K562 treated with DMSO at 1 percent for 24 hours (cell line): ENCODE results near the gene TCEAL1. TPM values are rescaled to one million over a fixed set of nuclear protein-coding genes. Genes with fewer than 3 reads are reported as not detected.

Source experiments
- total RNA-seq: library from RNA; unstranded; fragments of 300-600 nt; gene quantifications from 2 replicates; pipeline ENCODE4 v1.2.3, GENCODE V29; 2022; ENCODE audit warnings: low read depth; ENCODE audit not compliant: insufficient read depth

The TCEAL1 gene
- 2.1 and 3.4 TPM in 2 replicates for total RNA-seq

DNA sequence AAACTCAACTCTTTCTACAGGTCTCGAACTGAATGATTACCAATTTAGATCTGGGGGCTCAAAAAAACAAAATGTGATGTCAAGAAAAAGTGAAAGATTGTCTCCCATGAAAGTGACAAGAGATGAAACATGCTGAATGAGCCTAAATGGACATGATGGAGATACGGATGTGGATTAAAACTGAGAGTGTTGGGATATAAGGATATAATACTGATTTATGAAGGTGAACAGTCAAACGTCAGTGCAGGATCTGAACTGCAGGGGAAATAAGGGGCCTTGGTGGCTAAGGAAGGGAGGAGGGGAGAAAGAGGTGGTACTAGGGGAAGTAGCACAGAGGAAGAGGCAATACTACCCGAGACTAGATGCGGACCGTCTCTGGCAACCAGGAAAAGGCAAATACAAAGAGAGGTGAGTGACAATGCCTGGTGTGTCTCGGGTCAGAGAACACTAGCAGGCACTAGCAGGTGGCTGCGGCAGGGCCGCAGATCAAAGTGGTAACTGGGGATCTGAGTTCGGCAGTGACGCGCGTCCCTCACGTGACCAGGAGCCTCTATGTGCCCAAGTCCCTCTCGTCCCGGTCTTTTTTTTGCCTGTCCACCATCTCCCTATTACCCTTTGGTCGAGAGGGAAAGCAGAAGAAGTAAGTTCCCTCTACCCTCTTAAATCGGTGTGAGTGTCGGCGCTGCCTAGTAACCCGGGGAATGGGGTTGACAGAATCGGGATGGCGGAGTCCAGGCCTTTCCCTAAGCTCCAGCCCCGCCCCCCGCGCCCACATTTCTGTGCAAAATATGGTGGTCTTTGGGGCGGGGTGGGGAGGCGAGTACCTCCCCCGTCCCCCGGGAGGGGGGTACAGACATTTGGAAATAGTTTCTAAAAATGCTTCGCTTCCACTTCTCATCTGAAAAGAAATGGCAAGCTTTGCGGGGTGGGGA lies at the start of gene TCEAL1:
Gene TCEAL1, plus strand, starts transcription at position 590 of the 932 bp plus-strand sequence. CDS start 942 bp downstream, outside the sequence.

DNA sequence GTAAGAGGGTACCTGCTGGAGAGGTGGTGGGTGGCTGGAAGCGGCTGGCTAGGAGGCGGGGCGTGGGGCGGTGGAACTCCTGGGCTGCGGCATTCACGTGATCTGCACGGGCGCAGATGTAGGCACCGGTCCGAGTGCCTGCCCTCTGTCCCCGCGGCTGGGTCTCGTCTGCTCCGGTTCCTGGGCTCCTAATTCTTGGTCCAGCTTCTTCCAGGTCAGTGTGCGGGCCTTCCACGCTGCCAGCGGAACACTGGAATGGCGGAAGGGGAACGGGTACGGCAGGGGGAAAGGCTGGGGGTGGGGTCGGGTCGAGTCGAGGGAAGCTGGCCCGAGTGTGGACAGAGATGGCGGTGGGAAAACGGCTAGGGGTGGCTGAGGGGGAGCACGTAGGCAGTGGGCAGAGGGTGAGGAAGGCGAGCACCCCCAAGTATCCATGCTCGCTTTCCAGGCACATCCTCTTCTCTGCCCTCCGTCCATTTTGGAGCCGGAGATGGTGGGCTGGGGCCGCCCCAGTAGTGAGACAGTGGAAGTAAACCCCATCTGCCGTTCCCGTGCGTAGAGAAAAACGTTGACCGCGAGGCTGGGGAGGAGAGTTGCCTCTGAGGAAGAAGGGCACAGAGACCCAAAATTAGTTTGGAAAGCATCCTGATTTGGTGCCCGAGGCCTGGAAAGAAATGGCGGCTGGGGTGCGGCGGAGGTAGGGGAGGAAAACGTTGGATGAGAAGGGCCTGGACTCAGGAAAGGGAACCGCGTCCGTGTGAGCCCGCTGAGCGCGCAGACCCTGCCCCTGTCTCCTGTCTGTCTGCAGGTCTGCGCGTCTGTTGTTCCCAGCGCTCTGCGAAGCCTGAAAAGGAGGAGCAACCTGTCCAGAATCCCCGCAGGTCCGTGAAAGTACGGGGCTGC lies 43.1 kb upstream of the TCEAL1 start, which contains the start of gene TCEAL4:
Gene TCEAL4, plus strand, starts transcription at position 105 of the 903 bp plus-strand sequence. CDS start 1,161 bp downstream, outside the sequence.

GRCh38 chrX:103607364-103608305 lies 21.1 kb upstream of the TCEAL1 start, which contains the start of gene TCEAL3:
TCEAL3 (plus strand) TSS chrX:103607963; CDS start chrX:103609065, 1,102 bp downstream.

Other genes starting within 250 kb of the TCEAL1 start
- gene RAB40A, start 109.5 kb upstream of the TCEAL1 start, total RNA-seq = 0.24 and 0.87 TPM in 2 replicates
- 8.6 and 9.8 TPM in 2 replicates for gene TCEAL4, start 43.5 kb upstream of the TCEAL1 start, total RNA-seq
- not detected in 2 replicates for gene TCEAL3, start 21.0 kb upstream of the TCEAL1 start, total RNA-seq
- gene MORF4L2, start 57.7 kb downstream of the TCEAL1 start, total RNA-seq = 320 and 340 TPM in 2 replicates
- gene TMEM31, start 81.9 kb downstream of the TCEAL1 start, total RNA-seq = not detected in 2 replicates
- not detected in 2 replicates for gene PLP1, start 147.9 kb downstream of the TCEAL1 start, total RNA-seq
- gene RAB9B, start 203.3 kb downstream of the TCEAL1 start, total RNA-seq = 0.15 and 0.16 TPM in 2 replicates